H1 (cell line): ENCODE data around the gene CD63. TPM values are rescaled to one million over a fixed set of nuclear protein-coding genes. Genes with fewer than 3 reads are reported as not detected.

Source experiments
- CHD2 ChIP-seq: IDR thresholded peaks from 2 replicates; pipeline ENCODE4 v1.6.1; 2012; ENCODE audit warnings: low read length, improper control_type of control experiment
- CTBP2 ChIP-seq: IDR thresholded peaks from 2 replicates; pipeline ENCODE4 v1.7.0; 2011; ENCODE audit warnings: borderline replicate concordance, mild to moderate bottlenecking, moderate library complexity, mixed read lengths, low read length; ENCODE audit not compliant: insufficient read depth, insufficient read length
- EGR1 ChIP-seq: IDR thresholded peaks from 2 replicates; pipeline ENCODE4 v1.6.1; 2011; ENCODE audit warnings: low read depth, low read length, borderline replicate concordance
- EP300 ChIP-seq, 2 experiments: IDR thresholded peaks; 1 replicate in 1 of 2; 2 replicates in 1 of 2; pipeline ENCODE4 v1.6.1; 2011 to 2012; ENCODE audit warnings: low read depth in 2 of 2, low read length in 2 of 2, mild to moderate bottlenecking in 2 of 2, borderline replicate concordance in 1 of 2, inconsistent platforms in 1 of 2, moderate library complexity in 1 of 2
- HDAC6 ChIP-seq: IDR thresholded peaks from one replicate; pipeline ENCODE4 v1.7.1; 2012; ENCODE audit warnings: low read depth, mild to moderate bottlenecking, inconsistent platforms, low read length, moderate library complexity
- NRF1 ChIP-seq: IDR thresholded peaks from 2 replicates; pipeline ENCODE4 v1.6.1; 2011; ENCODE audit warnings: mild to moderate bottlenecking, low read depth, low read length, improper control_type of control experiment
- RAD21 ChIP-seq, 2 experiments: IDR thresholded peaks in 1 of 2; conservative IDR thresholded peaks in 1 of 2; 2 replicates each; pipeline ENCODE4 v1.6.1; 2011; ENCODE audit warnings: low read depth in 2 of 2, low read length in 2 of 2, improper control_type of control experiment in 1 of 2, inconsistent platforms in 1 of 2, mild to moderate bottlenecking in 1 of 2, moderate library complexity in 1 of 2
- RFX5 ChIP-seq: IDR thresholded peaks from 2 replicates; pipeline ENCODE4 v1.6.1; 2011; ENCODE audit warnings: low read depth, low read length, improper control_type of control experiment, borderline replicate concordance
- SP2 ChIP-seq: IDR thresholded peaks from 2 replicates; pipeline ENCODE4 v1.6.1; 2012; ENCODE audit warnings: mild to moderate bottlenecking, low read length, inconsistent platforms
- SUZ12 ChIP-seq: fragments of 200-600 bp; sonication (generic); IDR thresholded peaks from 2 replicates; pipeline ENCODE4 v1.6.1; 2012; ENCODE audit warnings: mild to moderate bottlenecking, inconsistent platforms, low read length, moderate library complexity, mixed read lengths
- polyA plus RNA-seq, 7 experiments: library from polyadenylated mRNA; depleted of rRNA in 3 of 7; stranded (reverse) in 5 of 7; unstranded in 2 of 7; fragments of >200 nt in 5 of 7; fragments of 200-250 nt in 2 of 7; gene quantifications; 1 replicate in 5 of 7; 2 replicates in 1 of 7; 4 replicates in 1 of 7; pipeline versions ENCODE4 v1.2.1 to v1.2.3, GENCODE V29; 2011 to 2013; ENCODE audit warnings: missing spikeins in 2 of 7, mixed read lengths in 2 of 7
- total RNA-seq: library from RNA; stranded (reverse); fragmentation: NEBNext Ultra II Directional; extraction: Animal tissue kit (Norgen Biotek cat#: 25700); gene quantifications from 2 replicates; pipeline ENCODE4 v1.2.1, GENCODE V29; 2021

Gene CD63
- total and polyA plus RNA-seq, 2 of the 8 experiments (the other 6 are each of a cell fraction or from before 2014, with no cell fraction given) = 440 to 526 TPM

DNA sequence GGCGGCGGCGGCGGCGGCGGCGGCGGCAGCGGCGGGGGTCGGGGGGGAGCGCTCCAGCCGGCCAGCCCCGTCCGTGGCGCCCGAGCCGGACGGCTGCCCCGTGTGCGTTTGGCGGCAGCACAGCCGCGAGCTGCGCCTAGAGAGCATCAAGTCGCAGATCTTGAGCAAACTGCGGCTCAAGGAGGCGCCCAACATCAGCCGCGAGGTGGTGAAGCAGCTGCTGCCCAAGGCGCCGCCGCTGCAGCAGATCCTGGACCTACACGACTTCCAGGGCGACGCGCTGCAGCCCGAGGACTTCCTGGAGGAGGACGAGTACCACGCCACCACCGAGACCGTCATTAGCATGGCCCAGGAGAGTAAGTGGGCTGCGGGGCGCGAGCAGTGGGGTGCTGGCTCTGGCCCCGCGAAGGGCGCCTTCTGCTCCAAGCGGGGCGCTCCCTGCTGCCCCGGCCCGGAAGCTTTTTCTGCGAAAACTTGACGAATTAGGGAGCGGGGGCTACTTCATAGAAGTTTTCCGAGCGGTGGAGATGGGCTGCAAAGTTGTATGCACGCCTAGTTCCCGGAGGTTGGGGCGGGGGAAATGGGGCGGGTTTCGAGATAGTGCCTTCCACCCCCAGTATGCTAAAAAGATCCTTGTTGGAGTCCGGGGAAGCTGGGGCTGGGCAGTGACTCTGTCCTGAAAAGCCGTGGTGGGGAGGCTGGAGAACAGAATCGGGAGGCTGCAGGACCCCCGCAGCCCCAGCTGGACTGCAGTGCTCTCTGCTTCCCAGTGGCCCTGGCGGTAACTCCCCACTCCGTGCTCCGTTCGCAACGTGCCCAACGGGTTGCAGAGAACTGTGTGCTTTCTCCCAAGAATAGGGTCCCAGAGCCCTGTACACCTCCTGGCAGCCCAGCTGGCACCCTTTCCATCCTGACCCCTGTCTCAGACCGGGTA, 14.9 kb upstream of the CD63 start (continued):
- TF ChIP-seq SP2 (no peak), EGR1 (no peak), NRF1 (no peak), HDAC6 (no peak), SUZ12 (no peak), RAD21 (IDR thresholded peaks at IDR 0.05 in 1 of 2, conservative IDR thresholded peaks at IDR 0.05 in 1 of 2; ENCODE audit: low read depth in 2 of 2, low read length in 2 of 2) (no peak; a peak in 1 of 4 replicates), RFX5 (no peak), CTBP2 (no peak), EP300 (IDR thresholded peaks at IDR 0.05; ENCODE audit: borderline replicate concordance in 1 of 2, low read depth in 2 of 2, low read length in 2 of 2) (no peak), CHD2 (no peak)
